HFF-Myc (cell line): ENCODE measurements around the gene PPM1N.

Experiments used
- DNase-seq: peaks from one replicate; pipeline ENCODE4 v3.0.0-alpha.2; 2011; ENCODE audit warnings: low read depth; ENCODE audit errors: extremely low read depth
- H3K4me3 ChIP-seq: replicated peaks from 2 replicates; pipeline ENCODE4 v1.5.1; 2011; ENCODE audit warnings: low read depth, mild to moderate bottlenecking, control low read depth, low read length
- TF ChIP-seq, protein P1 (sequence below): IDR thresholded peaks from 2 replicates; pipeline ENCODE4 v1.5.1; 2012; ENCODE audit warnings: mild to moderate bottlenecking, low read depth, low read length, control low read depth; ENCODE audit errors: missing control alignments

PPM1N gene, protein sequence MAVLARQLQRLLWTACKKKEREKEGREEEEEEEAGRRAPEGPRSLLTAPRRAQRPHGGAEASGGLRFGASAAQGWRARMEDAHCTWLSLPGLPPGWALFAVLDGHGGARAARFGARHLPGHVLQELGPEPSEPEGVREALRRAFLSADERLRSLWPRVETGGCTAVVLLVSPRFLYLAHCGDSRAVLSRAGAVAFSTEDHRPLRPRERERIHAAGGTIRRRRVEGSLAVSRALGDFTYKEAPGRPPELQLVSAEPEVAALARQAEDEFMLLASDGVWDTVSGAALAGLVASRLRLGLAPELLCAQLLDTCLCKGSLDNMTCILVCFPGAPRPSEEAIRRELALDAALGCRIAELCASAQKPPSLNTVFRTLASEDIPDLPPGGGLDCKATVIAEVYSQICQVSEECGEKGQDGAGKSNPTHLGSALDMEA

DNA sequence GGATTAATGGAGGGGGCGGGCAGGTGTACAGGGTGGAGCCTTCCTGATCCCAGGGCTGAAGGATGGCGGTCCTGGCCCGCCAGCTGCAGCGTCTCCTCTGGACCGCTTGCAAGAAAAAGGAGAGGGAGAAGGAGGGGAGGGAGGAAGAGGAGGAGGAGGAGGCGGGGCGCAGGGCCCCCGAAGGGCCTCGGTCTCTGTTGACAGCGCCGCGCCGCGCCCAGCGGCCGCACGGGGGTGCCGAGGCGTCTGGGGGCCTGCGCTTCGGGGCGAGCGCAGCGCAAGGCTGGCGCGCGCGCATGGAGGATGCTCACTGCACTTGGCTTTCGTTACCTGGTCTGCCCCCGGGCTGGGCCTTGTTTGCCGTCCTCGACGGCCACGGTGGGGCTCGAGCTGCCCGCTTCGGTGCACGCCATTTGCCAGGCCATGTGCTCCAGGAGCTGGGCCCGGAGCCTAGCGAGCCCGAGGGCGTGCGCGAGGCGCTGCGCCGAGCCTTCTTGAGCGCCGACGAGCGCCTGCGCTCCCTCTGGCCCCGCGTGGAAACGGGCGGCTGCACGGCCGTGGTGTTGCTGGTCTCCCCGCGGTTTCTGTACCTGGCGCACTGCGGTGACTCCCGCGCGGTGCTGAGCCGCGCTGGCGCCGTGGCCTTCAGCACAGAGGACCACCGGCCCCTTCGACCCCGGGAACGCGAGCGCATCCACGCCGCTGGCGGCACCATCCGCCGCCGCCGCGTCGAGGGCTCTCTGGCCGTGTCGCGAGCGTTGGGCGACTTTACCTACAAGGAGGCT is at the start of gene PPM1N:
Gene PPM1N (plus strand): TSS at position 33 of the 785 bp plus-strand sequence. CDS start 30 bp downstream, at position 63.
- TF ChIP-seq, protein P1, sequence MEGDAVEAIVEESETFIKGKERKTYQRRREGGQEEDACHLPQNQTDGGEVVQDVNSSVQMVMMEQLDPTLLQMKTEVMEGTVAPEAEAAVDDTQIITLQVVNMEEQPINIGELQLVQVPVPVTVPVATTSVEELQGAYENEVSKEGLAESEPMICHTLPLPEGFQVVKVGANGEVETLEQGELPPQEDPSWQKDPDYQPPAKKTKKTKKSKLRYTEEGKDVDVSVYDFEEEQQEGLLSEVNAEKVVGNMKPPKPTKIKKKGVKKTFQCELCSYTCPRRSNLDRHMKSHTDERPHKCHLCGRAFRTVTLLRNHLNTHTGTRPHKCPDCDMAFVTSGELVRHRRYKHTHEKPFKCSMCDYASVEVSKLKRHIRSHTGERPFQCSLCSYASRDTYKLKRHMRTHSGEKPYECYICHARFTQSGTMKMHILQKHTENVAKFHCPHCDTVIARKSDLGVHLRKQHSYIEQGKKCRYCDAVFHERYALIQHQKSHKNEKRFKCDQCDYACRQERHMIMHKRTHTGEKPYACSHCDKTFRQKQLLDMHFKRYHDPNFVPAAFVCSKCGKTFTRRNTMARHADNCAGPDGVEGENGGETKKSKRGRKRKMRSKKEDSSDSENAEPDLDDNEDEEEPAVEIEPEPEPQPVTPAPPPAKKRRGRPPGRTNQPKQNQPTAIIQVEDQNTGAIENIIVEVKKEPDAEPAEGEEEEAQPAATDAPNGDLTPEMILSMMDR, result peak; percentile 5
- no peak for DNase-seq
- peak within 1 kb of the TSS; percentile 38 for H3K4me3 ChIP-seq

- TF ChIP-seq, protein P1, result no peak
- no peak for DNase-seq
- no peak overlapping the region for H3K4me3 ChIP-seq
Measured at GRCh38 chr19:45448887-45449299, 49.4 kb upstream of the PPM1N start.

DNA sequence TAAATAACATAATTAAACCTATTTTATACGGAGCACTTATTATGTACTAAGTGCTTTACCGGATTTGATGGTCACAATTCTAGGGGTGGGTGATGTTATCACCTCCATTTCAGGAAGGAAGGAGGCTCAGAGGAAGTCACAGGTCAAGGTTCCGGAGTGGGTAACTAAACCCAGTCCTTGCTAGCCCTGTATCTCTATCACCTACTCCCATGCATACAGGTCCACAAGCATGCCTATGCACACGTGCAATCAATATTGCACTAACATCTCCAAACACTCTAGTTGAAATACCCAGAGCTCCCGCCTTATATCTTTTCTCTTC is 48.3 kb upstream of the PPM1N start:
- no peak for DNase-seq
- TF ChIP-seq, protein P1, result no peak
- peak overlapping the region; percentile 51 for H3K4me3 ChIP-seq

GRCh38 chr19:45451131-45451849 is 47.0 kb upstream of the PPM1N start:
- DNase-seq, result no peak
- TF ChIP-seq, protein P1, result no peak
- peak overlapping the region; percentile 51 for H3K4me3 ChIP-seq

DNA sequence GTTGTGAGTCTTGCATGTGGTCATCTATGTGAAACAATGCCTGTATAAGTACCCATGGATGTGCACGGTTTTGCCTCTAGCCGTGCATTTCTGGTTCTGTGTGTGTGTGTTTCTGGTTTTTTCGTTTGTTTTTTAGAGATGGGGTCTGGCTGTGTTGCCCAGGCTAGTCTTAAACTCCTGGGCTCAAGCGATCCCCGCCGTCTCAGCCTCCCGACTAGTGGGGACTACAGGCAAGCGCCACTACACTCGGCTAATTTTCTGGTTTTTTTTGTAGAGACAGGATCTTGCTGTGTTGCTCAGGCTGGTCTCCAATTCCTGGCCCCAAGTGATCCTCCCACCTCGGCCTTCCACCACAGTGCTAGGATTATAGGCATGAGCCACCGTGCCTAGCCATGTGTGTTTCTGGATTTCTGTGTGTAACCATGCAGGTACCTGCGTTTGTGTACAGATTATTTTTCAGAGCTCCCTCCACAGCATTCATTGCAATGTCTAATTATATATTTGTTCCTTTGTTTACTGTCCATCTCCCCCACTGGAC is 46.3 kb upstream of the PPM1N start:
- TF ChIP-seq, protein P1, result no peak
- no peak overlapping the region for H3K4me3 ChIP-seq
- no peak for DNase-seq

- TF ChIP-seq, protein P1, result no peak
- DNase-seq, result no peak
- H3K4me3 ChIP-seq, result peak overlapping the region; percentile 10
Measured at GRCh38 chr19:45455707-45456499, 42.3 kb upstream of the PPM1N start.
